Body of pancreas (tissue), 4 donors: ENCODE measurements around the gene CD300H.

Source experiments
- POLR2A ChIP-seq, 3 donors: fragments of 450-650 bp; IDR thresholded peaks; one replicate each; pipeline ENCODE4 v1.6.1; 2016; ENCODE audit warnings: antibody characterized with exemption in 3 of 3, mild to moderate bottlenecking in 2 of 3
- TF ChIP-seq, protein P1 (sequence below), 7 experiments: fragments of 450-650 bp in 4 of 7; fragments of 200-600 bp in 3 of 7; sonication (generic) in 3 of 7; IDR thresholded peaks; one replicate each; pipeline ENCODE4 v1.5.1; 2016 to 2019; ENCODE audit warnings: antibody characterized with exemption in 7 of 7

DNA sequence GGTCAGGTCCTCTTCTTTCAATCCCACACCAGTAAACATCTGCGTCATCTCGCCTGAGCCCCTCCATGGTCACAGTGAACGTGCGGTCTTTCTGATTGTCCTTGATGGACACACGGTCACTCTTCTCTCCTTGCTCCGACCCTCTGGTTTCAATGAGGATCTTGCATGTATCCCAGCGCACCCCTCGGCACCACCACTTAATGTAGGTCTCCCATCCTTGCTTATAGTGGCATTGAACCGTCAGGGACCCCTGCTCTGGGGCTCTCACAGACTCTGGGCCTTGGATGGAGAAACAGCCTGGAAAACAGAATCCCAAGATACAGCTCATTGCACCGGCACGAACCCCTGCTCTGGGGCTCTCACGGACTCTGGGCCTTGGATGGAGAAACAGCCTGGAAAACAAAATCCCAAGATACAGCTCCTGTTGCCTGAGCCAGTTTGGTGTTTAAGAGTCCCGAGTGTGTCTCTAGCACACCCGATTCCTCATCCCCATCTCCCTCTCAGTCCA lies 41.5 kb downstream of the CD300H start:
- TF ChIP-seq, protein P1, sequence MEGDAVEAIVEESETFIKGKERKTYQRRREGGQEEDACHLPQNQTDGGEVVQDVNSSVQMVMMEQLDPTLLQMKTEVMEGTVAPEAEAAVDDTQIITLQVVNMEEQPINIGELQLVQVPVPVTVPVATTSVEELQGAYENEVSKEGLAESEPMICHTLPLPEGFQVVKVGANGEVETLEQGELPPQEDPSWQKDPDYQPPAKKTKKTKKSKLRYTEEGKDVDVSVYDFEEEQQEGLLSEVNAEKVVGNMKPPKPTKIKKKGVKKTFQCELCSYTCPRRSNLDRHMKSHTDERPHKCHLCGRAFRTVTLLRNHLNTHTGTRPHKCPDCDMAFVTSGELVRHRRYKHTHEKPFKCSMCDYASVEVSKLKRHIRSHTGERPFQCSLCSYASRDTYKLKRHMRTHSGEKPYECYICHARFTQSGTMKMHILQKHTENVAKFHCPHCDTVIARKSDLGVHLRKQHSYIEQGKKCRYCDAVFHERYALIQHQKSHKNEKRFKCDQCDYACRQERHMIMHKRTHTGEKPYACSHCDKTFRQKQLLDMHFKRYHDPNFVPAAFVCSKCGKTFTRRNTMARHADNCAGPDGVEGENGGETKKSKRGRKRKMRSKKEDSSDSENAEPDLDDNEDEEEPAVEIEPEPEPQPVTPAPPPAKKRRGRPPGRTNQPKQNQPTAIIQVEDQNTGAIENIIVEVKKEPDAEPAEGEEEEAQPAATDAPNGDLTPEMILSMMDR (IDR thresholded peaks at IDR 0.05) = no peak
- TF ChIP-seq POLR2A (IDR thresholded peaks at IDR 0.05) = no peak
